ENCODE data around the gene PAOX.
"Not testable (repeated sequence)": the region's sequence is repeated elsewhere in the genome, so short reads cannot be mapped to it uniquely, and the experiment has no call there.

PAOX gene

DNA sequence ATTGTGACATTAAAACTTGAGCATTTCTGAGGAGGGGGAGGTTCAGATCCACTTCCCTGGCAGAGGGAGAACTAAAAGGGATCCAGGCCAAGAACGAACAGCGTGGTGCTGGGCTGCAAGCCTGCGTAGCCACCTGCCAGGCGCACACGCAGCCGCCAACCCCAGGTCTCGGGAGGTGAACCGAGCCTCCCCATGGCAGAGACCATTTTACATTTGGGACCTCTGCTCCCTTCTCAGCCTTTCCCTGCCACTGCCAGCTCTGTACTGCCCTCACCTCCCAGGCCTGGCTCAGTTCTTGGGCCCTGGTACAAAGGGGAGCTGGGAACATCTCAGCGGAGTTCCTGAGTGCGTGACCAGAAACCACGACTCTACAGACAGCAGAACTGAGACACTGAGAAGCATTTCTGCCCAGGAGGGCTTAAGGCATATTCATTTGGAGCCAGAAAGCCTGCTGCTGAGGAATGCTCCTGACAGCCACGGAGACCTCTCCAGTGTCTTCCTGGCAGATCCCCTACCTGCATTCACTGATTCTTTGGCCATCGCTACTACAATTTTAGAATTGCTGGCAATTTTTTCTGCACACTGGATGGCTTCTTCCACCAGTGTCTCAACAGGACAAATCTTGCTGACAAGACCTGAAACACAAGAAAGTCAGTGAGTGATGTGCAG is 13.5 kb upstream of the PAOX start:
- DNase-seq: no peak

- no peak for DNase-seq
Measured at GRCh38 chr10:133366130-133366478, 13.0 kb upstream of the PAOX start.

GRCh38 chr10:133366751-133367150 is 12.3 kb upstream of the PAOX start:
- no peak for DNase-seq

GRCh38 chr10:133367461-133367860 is 11.6 kb upstream of the PAOX start:
- not testable (repeated sequence) for DNase-seq

- no peak for DNase-seq
Measured at GRCh38 chr10:133368153-133368552, 10.9 kb upstream of the PAOX start.

GRCh38 chr10:133370030-133370786 is 8.9 kb upstream of the PAOX start:
- DNase-seq: no peak

- no peak for DNase-seq
Measured at GRCh38 chr10:133372507-133372906, 6.6 kb upstream of the PAOX start.

GRCh38 chr10:133373174-133374090 is 5.6 kb upstream of the PAOX start, which contains the start of gene ECHS1:
TSS of gene ECHS1 (minus strand) at chr10:133373354. CDS start at chr10:133373333, 21 bp downstream.
- DNase-seq: peak; percentile 84 to 94 (median 89)

DNA sequence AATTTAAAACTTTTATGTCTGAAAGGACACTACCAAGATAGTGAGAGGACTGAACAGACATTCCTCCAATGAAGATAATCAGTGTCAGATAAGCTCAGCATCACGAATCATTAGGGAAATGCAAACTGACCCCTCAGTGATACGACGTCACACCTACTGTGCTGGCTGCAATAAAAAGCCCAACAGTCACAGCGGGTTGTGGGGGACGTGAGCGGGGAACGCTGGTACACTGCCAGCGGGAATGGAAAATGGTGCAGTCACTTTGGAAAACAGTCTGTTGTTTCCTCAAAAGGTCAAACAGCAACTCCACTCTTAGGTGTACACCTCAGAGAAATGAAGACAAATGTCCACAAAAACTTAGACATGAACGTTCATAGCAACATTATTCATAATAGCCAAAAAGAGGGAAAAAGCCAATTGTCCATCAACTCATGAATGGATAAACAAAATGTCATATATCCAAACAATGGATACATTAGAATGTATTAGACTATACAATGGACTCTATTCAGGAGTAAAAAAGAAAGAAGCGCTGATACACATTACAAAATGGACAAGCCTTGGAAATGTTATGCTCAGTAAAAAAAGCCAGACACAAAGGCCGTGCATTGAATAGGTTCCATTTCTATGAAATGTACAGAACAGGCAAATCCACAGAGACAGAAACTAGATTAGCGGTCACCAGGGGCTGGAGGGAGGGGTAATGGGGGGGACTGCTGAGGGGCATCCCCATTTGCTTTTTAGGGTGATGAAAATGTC is 3.5 kb upstream of the PAOX start:
- DNase-seq: no peak

DNA sequence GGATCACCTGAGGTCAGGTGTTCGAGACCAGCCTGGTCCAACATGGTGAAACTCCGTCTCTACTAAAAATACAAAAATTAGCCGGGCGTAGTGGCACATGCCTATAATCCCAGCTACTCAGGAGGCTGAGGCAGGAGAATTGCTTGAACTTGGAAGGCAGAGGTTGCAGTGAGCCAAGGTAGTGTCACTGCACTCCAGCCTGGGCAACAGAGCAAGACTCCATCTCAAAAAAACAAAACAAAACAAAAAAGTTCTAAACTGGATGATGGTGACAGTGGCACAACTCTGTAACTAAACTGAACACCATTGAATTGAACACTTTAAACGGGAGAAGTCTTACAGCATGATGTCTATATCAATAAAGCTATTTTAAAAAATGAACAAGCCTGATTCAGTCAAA is 2.9 kb upstream of the PAOX start:
- DNase-seq: not testable (repeated sequence)

DNA sequence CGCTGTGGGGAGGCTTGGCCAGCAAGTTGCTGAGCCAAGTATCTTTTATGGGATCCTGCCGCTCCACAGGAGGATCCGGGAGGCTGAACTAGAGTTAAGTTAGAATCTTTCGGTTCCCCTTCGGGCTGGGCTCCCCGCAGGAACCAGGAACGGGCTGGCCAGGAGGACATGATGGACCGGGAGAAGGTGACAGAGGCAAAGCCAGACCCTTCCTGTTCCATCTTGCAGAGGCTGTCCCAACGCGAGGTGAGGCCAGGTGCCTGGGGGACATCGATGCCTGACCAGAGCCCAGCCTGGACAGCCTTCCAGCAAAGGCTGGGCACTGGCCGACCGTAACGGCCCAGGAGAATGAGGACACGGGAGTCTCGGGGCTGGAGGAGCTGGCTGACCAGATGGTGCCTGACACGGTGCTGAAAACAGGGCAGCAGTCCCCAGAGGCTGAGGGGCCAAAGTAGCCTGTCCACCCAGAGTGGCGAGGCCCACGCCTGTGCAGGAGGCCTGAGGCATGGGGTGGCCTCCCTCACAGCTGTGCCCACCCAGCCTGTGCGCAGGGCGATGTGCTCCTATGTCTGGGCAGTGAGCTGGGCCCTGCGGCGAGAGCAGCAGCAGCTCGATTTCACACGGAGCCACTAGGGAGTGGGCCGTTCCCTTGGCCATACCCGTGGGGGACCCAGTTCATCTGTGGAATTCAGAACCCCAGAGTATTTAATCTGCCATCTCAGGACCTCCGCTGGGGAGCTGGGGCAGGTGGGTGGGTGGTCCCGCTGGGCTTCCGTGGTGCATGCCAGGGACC is 1.8 kb upstream of the PAOX start:
- no peak for DNase-seq

DNA sequence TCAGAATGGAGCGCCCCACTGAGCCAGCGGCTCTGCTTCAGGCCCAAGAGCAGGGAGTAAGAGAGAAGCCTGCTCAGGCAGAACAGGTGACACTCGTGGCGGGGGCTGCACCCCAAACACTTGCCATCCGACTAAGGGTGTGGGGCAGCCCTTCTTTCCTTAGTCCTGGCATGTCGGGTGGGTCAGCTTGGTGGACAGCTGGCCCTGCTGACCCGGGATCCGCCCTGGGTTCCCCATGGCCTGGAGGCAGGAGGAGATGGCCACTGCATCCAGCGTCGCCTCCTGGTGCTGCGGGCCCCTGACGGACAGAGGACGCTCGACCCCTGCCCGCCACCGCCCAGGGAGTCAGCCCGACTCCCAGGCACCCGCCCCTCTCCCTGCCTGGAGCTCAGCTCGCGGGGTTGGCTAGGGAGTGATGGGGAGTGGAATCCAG is 1.2 kb upstream of the PAOX start:
- no peak for DNase-seq

- DNase-seq: peak in 4 of 5 experiments; percentile 37 to 75 (median 42)
Measured at GRCh38 chr10:133378251-133379096, 588 bp upstream of the PAOX start.

DNA sequence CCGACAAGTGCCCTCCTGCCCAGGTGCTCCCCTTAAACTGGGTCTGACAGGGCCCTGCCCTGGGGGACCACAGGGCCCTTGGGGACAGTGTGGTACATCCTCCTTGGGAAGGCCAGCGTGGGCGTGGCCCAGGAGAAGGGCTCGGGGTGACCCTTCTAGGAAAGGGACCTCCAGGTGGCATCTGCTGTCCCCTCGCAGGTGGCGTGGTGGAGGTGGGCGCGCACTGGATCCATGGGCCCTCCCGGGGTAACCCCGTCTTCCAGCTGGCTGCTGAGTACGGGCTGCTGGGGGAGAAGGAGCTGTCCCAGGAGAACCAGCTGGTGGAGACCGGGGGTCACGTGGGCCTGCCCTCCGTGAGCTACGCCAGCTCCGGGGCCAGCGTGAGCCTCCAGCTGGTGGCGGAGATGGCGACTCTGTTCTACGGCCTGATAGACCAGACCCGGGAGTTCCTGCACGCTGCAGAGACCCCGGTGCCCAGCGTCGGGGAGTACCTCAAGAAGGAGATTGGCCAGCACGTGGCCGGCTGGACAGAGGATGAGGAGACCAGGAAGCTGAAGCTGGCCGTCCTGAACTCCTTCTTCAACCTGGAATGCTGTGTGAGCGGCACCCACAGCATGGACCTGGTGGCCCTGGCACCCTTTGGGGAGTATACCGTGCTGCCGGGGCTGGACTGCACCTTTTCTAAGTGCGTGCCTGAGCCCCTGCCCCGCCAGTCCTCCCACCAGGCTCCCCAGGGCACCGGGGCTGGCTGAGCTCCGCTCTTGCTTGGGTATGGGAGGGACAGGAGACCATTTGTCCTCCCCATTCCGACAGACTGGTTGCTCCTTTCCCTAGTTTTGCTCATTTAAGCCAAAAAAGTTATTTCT is 972 bp downstream of the PAOX start:
- DNase-seq: no peak

DNA sequence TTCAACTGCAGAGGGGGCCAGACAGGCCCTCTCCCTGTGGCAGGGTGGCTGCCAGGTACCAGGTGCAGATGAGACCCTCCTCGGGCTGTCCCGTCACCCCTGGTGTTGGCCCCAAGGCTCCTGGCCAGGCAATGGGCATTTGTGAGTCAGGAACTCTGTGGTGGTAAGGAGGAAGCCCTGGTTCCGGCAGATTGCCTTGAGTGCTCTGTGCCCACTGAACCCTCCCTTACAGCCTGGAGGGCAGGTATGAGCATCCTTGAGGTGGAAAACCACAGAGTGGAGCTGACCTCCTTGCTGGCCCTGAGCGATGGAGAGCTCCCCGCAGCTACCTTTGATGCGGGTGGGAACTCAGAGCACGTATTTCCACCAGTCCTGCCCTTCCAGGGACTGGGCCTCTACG is 2.0 kb downstream of the PAOX start:
- DNase-seq: no peak

- DNase-seq: no peak
Measured at GRCh38 chr10:133383551-133383950, 4.5 kb downstream of the PAOX start.

DNA sequence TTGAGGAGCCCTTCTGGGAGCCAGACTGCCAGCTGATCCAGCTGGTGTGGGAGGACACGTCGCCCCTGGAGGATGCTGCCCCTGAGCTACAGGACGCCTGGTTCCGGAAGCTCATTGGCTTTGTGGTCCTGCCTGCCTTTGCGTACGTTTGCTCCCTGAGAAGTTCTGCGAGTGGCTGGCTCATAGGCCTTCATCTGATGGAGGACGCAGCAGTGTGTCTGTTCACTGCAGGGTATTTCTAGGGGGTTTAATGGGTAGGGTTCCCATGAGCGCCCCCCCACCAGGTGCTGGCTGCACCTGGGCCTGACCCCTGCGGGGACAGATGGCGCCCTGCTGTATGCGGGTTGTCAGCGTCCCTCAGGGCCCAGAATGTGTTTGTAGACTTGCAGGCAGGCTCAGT is 5.0 kb downstream of the PAOX start:
- DNase-seq: no peak

DNA sequence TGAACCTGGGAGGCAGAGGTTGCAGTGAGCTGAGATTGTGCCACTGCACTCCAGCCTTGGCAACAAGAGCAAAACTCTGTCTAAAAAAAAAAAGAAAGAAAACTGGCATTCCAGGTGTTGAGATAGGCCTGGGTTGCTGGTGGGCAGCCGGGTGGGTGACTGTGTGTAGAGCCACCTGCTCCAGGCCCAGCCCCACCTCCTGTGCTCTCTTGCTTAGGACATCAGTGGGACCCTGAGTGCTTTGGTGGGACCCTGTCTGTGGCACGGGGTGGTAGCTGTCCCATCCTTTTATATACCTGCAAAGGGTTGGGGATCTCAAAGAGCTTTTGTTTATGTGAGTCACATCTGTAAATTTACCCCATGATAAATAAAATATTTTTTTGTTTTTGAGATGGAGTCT is 6.2 kb downstream of the PAOX start:
- no peak for DNase-seq

GRCh38 chr10:133386951-133387350 is 7.9 kb downstream of the PAOX start:
- not testable (repeated sequence) for DNase-seq
